ENCODE measurements around the gene ERH.

The ERH gene

GRCh38 chr14:69351911-69352310, 46.2 kb downstream of the ERH start:
- DNase-seq (ENCODE audit: low read depth) = no peak
- no peak for TF ChIP-seq CTCF (conservative IDR thresholded peaks at IDR 0.05; ENCODE audit: low read length)
- no peak overlapping the region for H3K4me3 ChIP-seq (ENCODE audit: low read length)

- no peak overlapping the region for H3K4me3 ChIP-seq (ENCODE audit: low read length)
- no peak for TF ChIP-seq CTCF (conservative IDR thresholded peaks at IDR 0.05; ENCODE audit: low read length)
- DNase-seq (ENCODE audit: low read depth) = no peak
Observed at GRCh38 chr14:69351385-69351784, 46.7 kb downstream of the ERH start.

DNA sequence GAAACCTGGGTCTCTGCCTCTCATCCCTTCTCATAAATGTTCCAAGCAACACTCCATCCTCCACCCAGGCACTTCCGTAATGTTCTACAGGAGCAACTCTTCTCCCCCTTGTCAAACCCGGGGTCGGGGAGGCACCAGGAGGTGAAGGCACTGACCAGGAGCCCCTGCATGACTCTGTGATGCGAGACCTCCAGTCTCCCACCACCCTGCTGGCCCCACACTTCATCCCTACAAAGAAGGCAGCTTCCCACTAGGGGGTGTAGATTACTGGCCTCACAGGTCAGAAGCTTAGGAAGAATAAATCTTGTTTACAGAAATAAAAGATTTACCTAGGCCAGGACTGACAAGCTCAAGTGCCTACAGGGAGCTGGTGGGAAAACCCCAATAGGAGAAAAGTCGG, 47.2 kb downstream of the ERH start:
- no peak for TF ChIP-seq CTCF (conservative IDR thresholded peaks at IDR 0.05; ENCODE audit: low read length)
- no peak overlapping the region for H3K4me3 ChIP-seq (ENCODE audit: low read length)
- no peak for DNase-seq (ENCODE audit: low read depth)

GRCh38 chr14:69349091-69349777, 48.9 kb downstream of the ERH start:
- no peak for TF ChIP-seq CTCF (conservative IDR thresholded peaks at IDR 0.05; ENCODE audit: low read length)
- no peak for DNase-seq (ENCODE audit: low read depth)
- H3K4me3 ChIP-seq (ENCODE audit: low read length) = no peak overlapping the region

DNA sequence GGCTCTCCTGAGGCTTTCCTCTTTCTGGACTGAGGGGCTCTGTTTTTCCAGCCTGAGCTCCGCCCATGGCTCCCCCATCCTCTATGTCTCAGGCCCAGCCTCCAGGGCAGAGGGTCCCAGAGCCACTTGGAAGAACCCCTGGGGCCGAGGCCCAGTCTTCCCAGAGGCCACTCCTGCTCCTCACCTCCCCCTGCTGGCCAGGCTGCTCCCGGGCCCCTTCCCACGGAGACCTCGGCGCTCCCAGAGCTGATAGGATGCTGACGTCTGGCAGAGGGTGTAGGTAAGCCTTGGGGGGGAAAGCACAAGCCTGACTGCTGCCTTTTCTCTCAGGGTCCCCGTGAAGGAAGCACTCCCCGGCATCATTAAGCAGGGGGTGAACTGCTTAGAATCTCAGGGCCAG, 51.4 kb downstream of the ERH start:
- TF ChIP-seq CTCF (conservative IDR thresholded peaks at IDR 0.05; ENCODE audit: low read length) = peak; percentile 60
- no peak overlapping the region for H3K4me3 ChIP-seq (ENCODE audit: low read length)
- no peak for DNase-seq (ENCODE audit: low read depth)

DNA sequence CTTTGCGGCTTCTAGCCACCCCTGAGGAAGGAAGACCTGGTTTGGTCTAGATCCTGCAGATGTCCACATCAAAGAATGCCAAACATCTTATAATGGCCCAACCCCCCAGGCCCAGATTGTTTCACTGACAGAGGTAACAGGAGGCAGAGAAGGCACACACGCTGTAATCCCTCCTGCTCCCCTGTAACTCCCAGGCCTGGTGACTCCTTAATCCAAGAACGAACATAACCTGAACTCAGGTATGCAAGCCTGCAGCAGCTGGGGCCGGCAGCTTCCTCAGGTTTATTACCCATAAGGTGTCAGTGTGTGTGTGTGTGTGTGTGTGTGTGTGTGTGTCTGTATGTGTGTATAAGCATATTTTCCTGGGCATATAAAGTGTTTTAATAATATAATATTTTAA, 52.7 kb downstream of the ERH start:
- H3K4me3 ChIP-seq (ENCODE audit: low read length) = no peak overlapping the region
- no peak for TF ChIP-seq CTCF (conservative IDR thresholded peaks at IDR 0.05; ENCODE audit: low read length)
- no peak for DNase-seq (ENCODE audit: low read depth)

- H3K4me3 ChIP-seq (ENCODE audit: low read length) = no peak overlapping the region
- TF ChIP-seq CTCF (conservative IDR thresholded peaks at IDR 0.05; ENCODE audit: low read length) = no peak
- DNase-seq (ENCODE audit: low read depth) = peak; percentile 10
Observed at GRCh38 chr14:69344171-69344570, 53.9 kb downstream of the ERH start.

Measured in AG10803 (cell line).